A549 (cell line): Measurements from ENCODE around the gene MS4A1.

Experiments used
- KDM1A ChIP-seq: fragments of 200-600 bp; sonication (generic); IDR thresholded peaks from 2 replicates; pipeline ENCODE4 v1.6.1; 2016; ENCODE audit warnings: low read depth, mild to moderate bottlenecking
- POLR2A ChIP-seq: IDR thresholded peaks from 2 replicates; pipeline ENCODE4 v1.6.1; 2012; ENCODE audit warnings: mild to moderate bottlenecking, low read length
- RAD21 ChIP-seq, 2 experiments: fragments of >200 bp in 1 of 2; sonication (Bioruptor Twin) in 1 of 2; formaldehyde crosslinking in 1 of 2; IDR thresholded peaks in 1 of 2; conservative IDR thresholded peaks in 1 of 2; 2 replicates in 1 of 2; 3 replicates in 1 of 2; pipeline ENCODE4 v1.6.1; 2012 to 2018; ENCODE audit warnings: inconsistent platforms in 1 of 2
- RCOR1 ChIP-seq: fragments of 150-350 bp; IDR thresholded peaks from 2 replicates; pipeline ENCODE4 v1.6.1; 2014; ENCODE audit warnings: antibody characterized with exemption, low read length, low read depth
- RFX5 ChIP-seq: fragments of 450-650 bp; IDR thresholded peaks from 2 replicates; pipeline ENCODE4 v1.7.1; 2014; ENCODE audit warnings: antibody characterized with exemption, mild to moderate bottlenecking, moderate library complexity
- SMC3 ChIP-seq: fragments of >200 bp; sonication (Bioruptor Twin); formaldehyde crosslinking; IDR thresholded peaks from 3 replicates; pipeline ENCODE4 v1.6.1; 2018; ENCODE audit warnings: inconsistent platforms
- TF ChIP-seq, protein P1 (sequence below): fragments of >200 bp; sonication (Bioruptor Twin); formaldehyde crosslinking; IDR thresholded peaks from 3 replicates; pipeline ENCODE4 v1.5.1; 2016

DNA sequence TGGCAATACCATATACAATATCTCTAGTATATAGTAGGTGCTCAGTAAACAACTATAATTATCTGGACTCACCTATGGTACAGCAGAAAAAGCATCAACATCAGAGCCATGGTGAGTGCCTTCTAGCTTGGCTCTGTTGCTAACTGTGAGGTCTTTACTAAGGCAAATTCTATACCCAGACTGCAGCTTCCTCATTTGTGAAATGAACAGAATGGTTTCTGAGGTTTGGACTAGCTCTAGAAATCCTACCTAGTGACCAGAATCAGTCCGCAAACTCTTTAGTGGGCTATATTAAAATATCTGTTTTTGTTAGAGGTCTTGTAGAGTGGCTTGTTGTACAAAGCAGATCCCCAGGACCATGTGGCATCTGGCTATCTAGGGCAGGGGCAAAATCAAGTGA lies 3.7 kb downstream of the MS4A1 start:
- TF ChIP-seq POLR2A, result no peak
- no peak for TF ChIP-seq RFX5
- TF ChIP-seq, protein P1, sequence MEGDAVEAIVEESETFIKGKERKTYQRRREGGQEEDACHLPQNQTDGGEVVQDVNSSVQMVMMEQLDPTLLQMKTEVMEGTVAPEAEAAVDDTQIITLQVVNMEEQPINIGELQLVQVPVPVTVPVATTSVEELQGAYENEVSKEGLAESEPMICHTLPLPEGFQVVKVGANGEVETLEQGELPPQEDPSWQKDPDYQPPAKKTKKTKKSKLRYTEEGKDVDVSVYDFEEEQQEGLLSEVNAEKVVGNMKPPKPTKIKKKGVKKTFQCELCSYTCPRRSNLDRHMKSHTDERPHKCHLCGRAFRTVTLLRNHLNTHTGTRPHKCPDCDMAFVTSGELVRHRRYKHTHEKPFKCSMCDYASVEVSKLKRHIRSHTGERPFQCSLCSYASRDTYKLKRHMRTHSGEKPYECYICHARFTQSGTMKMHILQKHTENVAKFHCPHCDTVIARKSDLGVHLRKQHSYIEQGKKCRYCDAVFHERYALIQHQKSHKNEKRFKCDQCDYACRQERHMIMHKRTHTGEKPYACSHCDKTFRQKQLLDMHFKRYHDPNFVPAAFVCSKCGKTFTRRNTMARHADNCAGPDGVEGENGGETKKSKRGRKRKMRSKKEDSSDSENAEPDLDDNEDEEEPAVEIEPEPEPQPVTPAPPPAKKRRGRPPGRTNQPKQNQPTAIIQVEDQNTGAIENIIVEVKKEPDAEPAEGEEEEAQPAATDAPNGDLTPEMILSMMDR, result no peak
- no peak for TF ChIP-seq RAD21 (conservative IDR thresholded peaks at IDR 0.05 in 1 of 2, IDR thresholded peaks at IDR 0.05 in 1 of 2)
- no peak for TF ChIP-seq SMC3
- no peak for TF ChIP-seq KDM1A
- TF ChIP-seq RCOR1, result no peak
